ENCODE measurements around the gene SCGB2A2.

The SCGB2A2 gene

DNA sequence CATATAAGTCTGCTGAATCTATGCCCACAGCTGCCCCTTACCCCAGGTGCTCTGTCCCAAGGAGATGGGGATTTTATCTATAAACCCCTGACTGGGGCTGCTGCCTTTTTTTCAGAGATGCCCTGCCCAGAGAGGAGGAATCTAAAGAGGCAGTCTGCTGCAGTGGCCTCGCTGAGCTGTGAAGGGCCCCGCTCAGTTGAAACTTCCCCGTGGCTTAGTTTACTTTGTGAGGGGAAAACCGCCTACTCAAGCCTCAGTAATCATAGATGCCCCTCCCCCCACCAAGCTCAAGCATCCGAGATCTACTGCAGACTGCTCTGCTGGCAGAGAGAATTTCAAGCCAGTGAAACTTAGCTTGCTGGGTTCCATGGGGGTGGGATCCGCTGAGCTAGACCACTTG lies 36.3 kb downstream of the SCGB2A2 start:
- no peak for DNase-seq (ENCODE audit: low spot score)

DNA sequence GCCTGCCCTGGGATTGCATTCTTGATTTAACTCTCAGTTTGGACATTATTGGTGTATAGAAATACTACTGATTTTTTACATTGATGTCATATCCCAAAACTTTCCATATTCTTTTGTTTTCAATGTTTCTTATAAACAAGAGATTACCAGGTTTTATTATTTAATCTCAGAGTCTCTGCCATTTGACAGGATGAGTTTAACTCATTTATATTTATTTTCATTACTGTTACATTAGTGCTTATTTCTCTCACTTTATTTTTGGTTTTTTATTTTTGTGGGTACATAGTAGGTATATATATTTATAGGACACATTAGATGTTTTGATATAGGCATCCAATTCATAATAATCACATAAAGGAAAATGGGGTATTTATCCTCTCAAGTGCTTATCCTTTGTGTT lies 38.0 kb downstream of the SCGB2A2 start:
- DNase-seq (ENCODE audit: low spot score): no peak

DNA sequence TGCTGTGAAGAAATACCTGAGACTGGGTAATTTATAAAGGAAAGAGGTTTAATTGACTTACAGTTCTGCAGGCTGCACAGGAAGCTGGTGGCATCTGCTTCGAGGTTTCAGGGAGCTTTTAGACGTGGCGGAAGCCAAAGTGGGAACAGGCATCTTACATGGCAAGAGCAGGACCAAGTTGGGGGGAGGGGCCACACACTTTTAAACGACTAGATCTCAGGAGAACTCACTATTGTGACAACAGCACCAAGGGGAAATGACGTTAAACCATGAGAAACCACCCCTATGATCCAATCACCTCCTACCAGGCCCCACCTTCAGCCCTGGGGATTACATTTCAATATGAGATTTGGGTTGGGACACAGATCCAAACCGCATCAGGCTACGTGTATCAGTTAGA lies 40.0 kb downstream of the SCGB2A2 start:
- no peak for DNase-seq (ENCODE audit: low spot score)

DNA sequence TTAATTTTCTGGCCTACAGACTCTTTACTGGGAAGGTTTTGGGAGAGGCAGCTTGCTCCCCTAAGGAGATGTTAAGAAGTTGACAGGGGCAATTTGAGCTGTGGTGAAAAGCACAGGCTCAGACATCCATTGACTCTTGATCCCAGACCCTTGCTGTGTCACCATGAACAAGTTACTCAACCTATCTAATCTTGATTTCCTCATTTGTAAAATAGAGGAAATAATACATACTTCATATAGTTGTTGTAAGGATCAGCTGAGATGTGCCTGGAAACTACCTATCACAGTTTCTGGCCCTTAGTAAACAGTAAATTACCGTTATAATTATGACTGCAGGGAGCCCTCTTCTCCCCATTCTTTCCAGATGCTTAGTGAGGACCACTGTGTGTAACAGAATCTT lies 45.5 kb downstream of the SCGB2A2 start:
- no peak for DNase-seq (ENCODE audit: low spot score)

DNA sequence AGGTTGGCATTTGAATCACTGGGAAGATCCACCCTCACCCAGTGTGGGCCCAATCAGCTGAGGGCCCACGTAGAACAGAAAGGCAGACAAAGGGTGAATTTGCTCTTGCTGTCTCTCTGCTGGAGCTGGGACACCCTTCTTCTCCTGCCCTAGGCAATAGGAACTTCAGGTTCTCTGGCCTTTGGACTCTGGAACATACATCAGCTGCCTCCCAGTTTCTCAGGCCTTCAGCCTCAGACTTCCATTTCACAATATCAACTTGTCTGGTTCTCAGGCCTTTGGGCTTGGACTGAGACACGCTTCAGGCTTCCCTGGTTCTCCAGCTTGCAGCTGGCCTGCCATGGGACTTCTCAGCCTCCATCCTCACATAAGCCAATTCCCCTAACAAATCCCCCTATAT lies 52.6 kb downstream of the SCGB2A2 start:
- DNase-seq (ENCODE audit: low spot score): no peak
